OCI-LY3 (cell line): ENCODE measurements around the gene MIGA2.

Experiments
- H2AFZ ChIP-seq: fragments of 200-600, 300-600 bp; shearing (Covaris generic); 2 replicates; pipeline ENCODE4 v1.6.0; 2014; ENCODE audit warnings: antibody characterized with exemption, low read depth, low read length
- H3K27ac ChIP-seq: fragments of 200-600, 300-600 bp; sonication (generic); 2 replicates; pipeline ENCODE4 v1.5.1; 2014; ENCODE audit warnings: mild to moderate bottlenecking, low read length, moderate library complexity, mixed read lengths
- H3K27me3 ChIP-seq: fragments of 200-600, 300-600 bp; sonication (generic); 2 replicates; pipeline ENCODE4 v1.6.1; 2014; ENCODE audit warnings: low read depth, low read length, mixed read lengths
- H3K36me3 ChIP-seq: fragments of 200-600, 300-600 bp; sonication (generic); replicated peaks from 2 replicates; pipeline ENCODE3; 2014; ENCODE audit warnings: low read depth, low read length, mixed read lengths
- H3K4me1 ChIP-seq: fragments of 300-600, 200-600 bp; sonication (generic); 2 replicates; pipeline ENCODE4 v1.6.1; 2014; ENCODE audit warnings: low read length, mixed read lengths
- H3K4me2 ChIP-seq: fragments of 200-600, 300-600 bp; sonication (generic); 2 replicates; pipeline ENCODE4 v1.6.1; 2014; ENCODE audit warnings: low read length, mixed read lengths
- H3K4me3 ChIP-seq: fragments of 300-600, 200-600 bp; sonication (generic); 2 replicates; pipeline ENCODE4 v1.5.1; 2014; ENCODE audit warnings: antibody characterized with exemption, mild to moderate bottlenecking, low read length, moderate library complexity
- H3K79me2 ChIP-seq: fragments of 300-600, 200-600 bp; shearing (Covaris generic); 2 replicates; pipeline ENCODE4 v1.6.1; 2014; ENCODE audit warnings: mild to moderate bottlenecking, low read length, mixed read lengths
- H3K9ac ChIP-seq: fragments of 300-600, 200-600 bp; shearing (Covaris generic); 2 replicates; pipeline ENCODE4 v1.6.0; 2014; ENCODE audit warnings: mild to moderate bottlenecking, low read length, moderate library complexity
- H3K9me3 ChIP-seq: fragments of 200-600, 300-600 bp; shearing (Covaris generic); 2 replicates; pipeline ENCODE4 v1.6.1; 2014; ENCODE audit warnings: low read length, mixed read lengths; ENCODE audit not compliant: insufficient read depth
- H4K20me1 ChIP-seq: fragments of 200-600, 300-600 bp; sonication (generic); 2 replicates; pipeline ENCODE4 v1.6.1; 2016; ENCODE audit warnings: low read length, mixed read lengths; ENCODE audit not compliant: insufficient read depth
- CTCF ChIP-seq: fragments of 200-600, 300-600 bp; sonication (generic); IDR thresholded peaks from 2 replicates; pipeline ENCODE4 v1.5.1; 2014; ENCODE audit warnings: antibody characterized with exemption, low read length, low read depth
- EZH2phosphoT487 ChIP-seq: fragments of 200-600 bp; shearing (Covaris generic); IDR thresholded peaks from 2 replicates; pipeline ENCODE4 v1.6.1; 2018; ENCODE audit warnings: antibody characterized with exemption, mixed run types, low read depth

MIGA2 gene

GRCh38 chr9:129107651-129108050, 71.2 kb downstream of the MIGA2 start:
- no peaks in the 10 kb centered on the region for H4K20me1 ChIP-seq
- no peak overlapping the region for H3K4me2 ChIP-seq
- TF ChIP-seq EZH2phosphoT487 (no peak), CTCF (no peak)
- no peak overlapping the region for H2AFZ ChIP-seq
- H3K9ac ChIP-seq = no peak overlapping the region
- H3K27me3 ChIP-seq = peaks cover 6% of the 10 kb centered on the region
- no peak overlapping the region for H3K27ac ChIP-seq
- no peaks in the 10 kb centered on the region for H3K36me3 ChIP-seq
- H3K4me1 ChIP-seq = peaks cover 5% of the 10 kb centered on the region; the same call in 1 of the 2 replicates
- no peak overlapping the region for H3K4me3 ChIP-seq
- H3K79me2 ChIP-seq = peaks cover 11% of the 10 kb centered on the region
- no peaks in the 10 kb centered on the region for H3K9me3 ChIP-seq

- H3K36me3 ChIP-seq = no peaks in the 10 kb centered on the region
- no peak overlapping the region for H3K4me3 ChIP-seq
- H3K79me2 ChIP-seq = peaks cover 17% of the 10 kb centered on the region
- H3K4me1 ChIP-seq = peaks cover 6% of the 10 kb centered on the region
- no peak overlapping the region for H3K9ac ChIP-seq
- no peak overlapping the region for H3K27ac ChIP-seq
- H3K4me2 ChIP-seq = no peak overlapping the region
- no peaks in the 10 kb centered on the region for H4K20me1 ChIP-seq
- H3K9me3 ChIP-seq = no peaks in the 10 kb centered on the region
- no peak overlapping the region for H2AFZ ChIP-seq
- peaks cover 6% of the 10 kb centered on the region for H3K27me3 ChIP-seq
- no peak for TF ChIP-seq CTCF
- no peak for TF ChIP-seq EZH2phosphoT487
Measured at GRCh38 chr9:129108083-129108804, 71.8 kb downstream of the MIGA2 start.

- Histone ChIP-seq H3K79me2 (peaks cover 24% of the 10 kb centered on the region), H3K4me1 (peaks cover 13% of the 10 kb centered on the region), H3K36me3 (no peaks in the 10 kb centered on the region), H4K20me1 (0 out of 2 replicates have a peak, but pooled peaks cover 3% of the 10 kb centered on the region), H3K4me3 (no peak overlapping the region), H3K9me3 (no peaks in the 10 kb centered on the region), H3K27ac (no peak overlapping the region), H2AFZ (no peak overlapping the region), H3K4me2 (no peak overlapping the region), H3K27me3 (peaks cover 6% of the 10 kb centered on the region), H3K9ac (no peak overlapping the region)
- TF ChIP-seq CTCF = no peak
- no peak for TF ChIP-seq EZH2phosphoT487
Measured at GRCh38 chr9:129108805-129109536, 72.5 kb downstream of the MIGA2 start.

- Histone ChIP-seq H2AFZ (no peak overlapping the region), H3K9ac (no peak overlapping the region), H3K4me3 (no peak overlapping the region), H3K27ac (no peak overlapping the region), H3K27me3 (peaks cover 6% of the 10 kb centered on the region), H3K79me2 (peaks cover 30% of the 10 kb centered on the region), H4K20me1 (peaks cover 8% of the 10 kb centered on the region; the same call in 1 of the 2 replicates), H3K4me2 (no peak overlapping the region), H3K9me3 (no peaks in the 10 kb centered on the region), H3K4me1 (peaks cover 18% of the 10 kb centered on the region), H3K36me3 (no peaks in the 10 kb centered on the region)
- TF ChIP-seq CTCF (no peak), EZH2phosphoT487 (no peak)
Measured at GRCh38 chr9:129109537-129109903, 73.1 kb downstream of the MIGA2 start.
